Measurements from ENCODE around the gene TMEM175. TPM values are rescaled to one million over a fixed set of nuclear protein-coding genes. Genes with fewer than 3 reads are reported as not detected.
A peak's percentile ranks its signal among the peaks of the same experiment; 100 is the strongest.

TMEM175 gene
- total RNA-seq, 1 donor from 2014 or later = 16.7 TPM

GRCh38 chr4:948101-948935 is 16.1 kb downstream of the TMEM175 start:
- DNase-seq = no peak

- DNase-seq = no peak
Observed at GRCh38 chr4:948936-949300, 16.7 kb downstream of the TMEM175 start.

GRCh38 chr4:949656-950055 is 17.4 kb downstream of the TMEM175 start:
- DNase-seq = no peak

GRCh38 chr4:950136-951020 is 18.1 kb downstream of the TMEM175 start:
- no peak for DNase-seq

GRCh38 chr4:951186-951585 is 18.9 kb downstream of the TMEM175 start:
- no peak for DNase-seq

GRCh38 chr4:951594-952468 is 19.6 kb downstream of the TMEM175 start:
- peak; percentile 53 for DNase-seq

GRCh38 chr4:952881-953573 is 20.8 kb downstream of the TMEM175 start:
- DNase-seq = no peak

- no peak for DNase-seq
Observed at GRCh38 chr4:953574-953915, 21.3 kb downstream of the TMEM175 start.

GRCh38 chr4:954211-955020 is 22.2 kb downstream of the TMEM175 start:
- no peak for DNase-seq

- no peak for DNase-seq
Observed at GRCh38 chr4:955161-955921, 23.1 kb downstream of the TMEM175 start.

GRCh38 chr4:955931-956381 is 23.7 kb downstream of the TMEM175 start:
- DNase-seq = no peak

- no peak for DNase-seq
Observed at GRCh38 chr4:956531-957230, 24.4 kb downstream of the TMEM175 start.

GRCh38 chr4:957231-957580 is 24.9 kb downstream of the TMEM175 start:
- no peak for DNase-seq

GRCh38 chr4:957581-958313 is 25.5 kb downstream of the TMEM175 start:
- no peak for DNase-seq

GRCh38 chr4:958314-958665 is 26.0 kb downstream of the TMEM175 start:
- no peak for DNase-seq

GRCh38 chr4:958696-959337 is 26.6 kb downstream of the TMEM175 start:
- DNase-seq = no peak

- DNase-seq = no peak
Observed at GRCh38 chr4:959338-960139, 27.3 kb downstream of the TMEM175 start.

All from tongue (tissue), 2 donors.